ENCODE results near the gene PSME2. TPM values are rescaled to one million over a fixed set of nuclear protein-coding genes. Genes with fewer than 3 reads are reported as not detected.

The PSME2 gene
- total and polyA plus RNA-seq, 10 of the 15 experiments (the other 5 are each of a cell fraction or from before 2014, with no cell fraction given): 510 to 3,542 (median 913) TPM

DNA sequence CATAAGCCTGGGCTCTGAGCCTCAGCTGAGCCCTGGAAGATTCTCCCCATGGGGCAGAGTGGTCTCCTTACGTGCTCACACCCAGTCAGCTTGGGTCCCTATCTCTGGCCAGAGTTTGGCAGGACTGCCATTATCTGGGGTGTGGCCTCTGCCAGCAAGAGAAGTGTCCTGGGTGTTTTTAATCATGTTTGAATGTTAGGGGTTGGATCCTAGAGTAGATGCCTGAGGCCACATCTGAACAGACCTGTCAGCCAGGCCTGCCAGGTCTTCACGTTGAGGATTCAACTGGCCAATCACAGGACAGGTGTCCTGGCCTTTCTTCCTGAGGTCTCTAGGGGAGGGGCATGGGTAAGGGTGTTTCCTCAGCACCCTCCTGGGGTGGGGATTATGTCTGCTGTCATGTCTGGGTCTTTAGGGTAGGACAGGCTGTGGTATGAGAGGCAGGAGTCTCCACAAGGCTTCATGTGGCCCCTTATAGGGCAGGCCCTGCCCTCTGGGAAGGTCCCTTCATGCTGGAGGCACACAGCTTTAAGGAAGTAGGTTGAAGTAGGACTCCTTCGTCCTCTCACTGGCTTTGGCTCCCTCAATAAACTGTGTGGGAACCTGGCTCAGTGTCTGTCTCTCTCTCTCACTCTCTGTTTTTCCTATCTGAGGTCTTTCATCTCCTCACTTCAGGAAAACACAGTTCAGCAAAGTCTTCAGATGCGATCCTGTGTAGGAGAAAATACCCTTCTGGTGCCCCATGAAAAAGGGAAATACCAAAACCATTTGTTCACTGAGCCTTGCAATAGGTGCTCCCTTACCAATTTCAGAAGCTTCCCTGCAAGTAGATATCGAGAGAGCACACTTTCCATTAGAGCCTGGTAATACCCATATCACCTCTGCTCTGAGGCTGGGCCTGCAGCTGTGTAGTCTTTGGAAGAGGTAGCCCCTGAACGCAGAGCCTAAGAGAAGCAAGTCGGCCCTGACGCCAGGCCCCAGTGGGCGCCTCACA lies 22.7 kb downstream of the PSME2 start (continued):
- TF ChIP-seq, protein P1, sequence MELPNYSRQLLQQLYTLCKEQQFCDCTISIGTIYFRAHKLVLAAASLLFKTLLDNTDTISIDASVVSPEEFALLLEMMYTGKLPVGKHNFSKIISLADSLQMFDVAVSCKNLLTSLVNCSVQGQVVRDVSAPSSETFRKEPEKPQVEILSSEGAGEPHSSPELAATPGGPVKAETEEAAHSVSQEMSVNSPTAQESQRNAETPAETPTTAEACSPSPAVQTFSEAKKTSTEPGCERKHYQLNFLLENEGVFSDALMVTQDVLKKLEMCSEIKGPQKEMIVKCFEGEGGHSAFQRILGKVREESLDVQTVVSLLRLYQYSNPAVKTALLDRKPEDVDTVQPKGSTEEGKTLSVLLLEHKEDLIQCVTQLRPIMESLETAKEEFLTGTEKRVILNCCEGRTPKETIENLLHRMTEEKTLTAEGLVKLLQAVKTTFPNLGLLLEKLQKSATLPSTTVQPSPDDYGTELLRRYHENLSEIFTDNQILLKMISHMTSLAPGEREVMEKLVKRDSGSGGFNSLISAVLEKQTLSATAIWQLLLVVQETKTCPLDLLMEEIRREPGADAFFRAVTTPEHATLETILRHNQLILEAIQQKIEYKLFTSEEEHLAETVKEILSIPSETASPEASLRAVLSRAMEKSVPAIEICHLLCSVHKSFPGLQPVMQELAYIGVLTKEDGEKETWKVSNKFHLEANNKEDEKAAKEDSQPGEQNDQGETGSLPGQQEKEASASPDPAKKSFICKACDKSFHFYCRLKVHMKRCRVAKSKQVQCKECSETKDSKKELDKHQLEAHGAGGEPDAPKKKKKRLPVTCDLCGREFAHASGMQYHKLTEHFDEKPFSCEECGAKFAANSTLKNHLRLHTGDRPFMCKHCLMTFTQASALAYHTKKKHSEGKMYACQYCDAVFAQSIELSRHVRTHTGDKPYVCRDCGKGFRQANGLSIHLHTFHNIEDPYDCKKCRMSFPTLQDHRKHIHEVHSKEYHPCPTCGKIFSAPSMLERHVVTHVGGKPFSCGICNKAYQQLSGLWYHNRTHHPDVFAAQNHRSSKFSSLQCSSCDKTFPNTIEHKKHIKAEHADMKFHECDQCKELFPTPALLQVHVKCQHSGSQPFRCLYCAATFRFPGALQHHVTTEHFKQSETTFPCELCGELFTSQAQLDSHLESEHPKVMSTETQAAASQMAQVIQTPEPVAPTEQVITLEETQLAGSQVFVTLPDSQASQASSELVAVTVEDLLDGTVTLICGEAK (IDR thresholded peaks at IDR 0.05; ENCODE audit: borderline replicate concordance): no peak
- TF ChIP-seq, protein P2, sequence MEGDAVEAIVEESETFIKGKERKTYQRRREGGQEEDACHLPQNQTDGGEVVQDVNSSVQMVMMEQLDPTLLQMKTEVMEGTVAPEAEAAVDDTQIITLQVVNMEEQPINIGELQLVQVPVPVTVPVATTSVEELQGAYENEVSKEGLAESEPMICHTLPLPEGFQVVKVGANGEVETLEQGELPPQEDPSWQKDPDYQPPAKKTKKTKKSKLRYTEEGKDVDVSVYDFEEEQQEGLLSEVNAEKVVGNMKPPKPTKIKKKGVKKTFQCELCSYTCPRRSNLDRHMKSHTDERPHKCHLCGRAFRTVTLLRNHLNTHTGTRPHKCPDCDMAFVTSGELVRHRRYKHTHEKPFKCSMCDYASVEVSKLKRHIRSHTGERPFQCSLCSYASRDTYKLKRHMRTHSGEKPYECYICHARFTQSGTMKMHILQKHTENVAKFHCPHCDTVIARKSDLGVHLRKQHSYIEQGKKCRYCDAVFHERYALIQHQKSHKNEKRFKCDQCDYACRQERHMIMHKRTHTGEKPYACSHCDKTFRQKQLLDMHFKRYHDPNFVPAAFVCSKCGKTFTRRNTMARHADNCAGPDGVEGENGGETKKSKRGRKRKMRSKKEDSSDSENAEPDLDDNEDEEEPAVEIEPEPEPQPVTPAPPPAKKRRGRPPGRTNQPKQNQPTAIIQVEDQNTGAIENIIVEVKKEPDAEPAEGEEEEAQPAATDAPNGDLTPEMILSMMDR (IDR thresholded peaks at IDR 0.05 in 2 of 3, conservative IDR thresholded peaks at IDR 0.05 in 1 of 3; ENCODE audit: control insufficient read depth in 2 of 3, extremely low read depth in 1 of 3, insufficient read depth in 1 of 3, low read depth in 3 of 3, low read length in 3 of 3): no peak
- TF ChIP-seq RUNX3 (IDR thresholded peaks at IDR 0.05; ENCODE audit: low read length) (peak; percentile 36; the same call in 1 of the 2 replicates), POU2F2 (IDR thresholded peaks at IDR 0.05; ENCODE audit: borderline replicate concordance, low read depth, low read length) (no peak), NFYA (IDR thresholded peaks at IDR 0.05; ENCODE audit: borderline replicate concordance, low read depth, low read length) (no peak), RELA (IDR thresholded peaks at IDR 0.05; ENCODE audit: borderline replicate concordance, partially characterized antibody) (no peak), ATF7 (IDR thresholded peaks at IDR 0.05; ENCODE audit: low read depth) (no peak), PML (IDR thresholded peaks at IDR 0.05; ENCODE audit: low read length) (0 out of 2 replicates have a peak, but pooled peaks have one; percentile 22), TARDBP (IDR thresholded peaks at IDR 0.05; ENCODE audit: borderline replicate concordance) (0 out of 2 replicates have a peak, but pooled peaks have one; percentile 39), ZNF622 (IDR thresholded peaks at IDR 0.05) (no peak), NR2F1 (conservative IDR thresholded peaks at IDR 0.05) (0 out of 2 replicates have a peak, but pooled peaks have one; percentile 10), SUPT20H (IDR thresholded peaks at IDR 0.05; ENCODE audit: borderline replicate concordance, control insufficient read depth, low read depth, low read length) (no peak), CREB1 (IDR thresholded peaks at IDR 0.05; ENCODE audit: low read depth) (no peak), MEF2A (IDR thresholded peaks at IDR 0.05; ENCODE audit: insufficient read depth, low read depth, low read length) (no peak), HCFC1 (IDR thresholded peaks at IDR 0.05; ENCODE audit: low read length) (no peak), FOXM1 (IDR thresholded peaks at IDR 0.05; ENCODE audit: low read depth, low read length) (no peak), EED (IDR thresholded peaks at IDR 0.05; ENCODE audit: low read depth) (0 out of 2 replicates have a peak, but pooled peaks have one; percentile 25), ZZZ3 (IDR thresholded peaks at IDR 0.05; ENCODE audit: control insufficient read depth, insufficient read length, low read depth) (no peak)
- TF ChIP-seq, protein P3, sequence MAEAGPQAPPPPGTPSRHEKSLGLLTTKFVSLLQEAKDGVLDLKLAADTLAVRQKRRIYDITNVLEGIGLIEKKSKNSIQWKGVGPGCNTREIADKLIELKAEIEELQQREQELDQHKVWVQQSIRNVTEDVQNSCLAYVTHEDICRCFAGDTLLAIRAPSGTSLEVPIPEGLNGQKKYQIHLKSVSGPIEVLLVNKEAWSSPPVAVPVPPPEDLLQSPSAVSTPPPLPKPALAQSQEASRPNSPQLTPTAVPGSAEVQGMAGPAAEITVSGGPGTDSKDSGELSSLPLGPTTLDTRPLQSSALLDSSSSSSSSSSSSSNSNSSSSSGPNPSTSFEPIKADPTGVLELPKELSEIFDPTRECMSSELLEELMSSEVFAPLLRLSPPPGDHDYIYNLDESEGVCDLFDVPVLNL (IDR thresholded peaks at IDR 0.05; ENCODE audit: low read depth, low read length): no peak
- TF ChIP-seq, protein P4, sequence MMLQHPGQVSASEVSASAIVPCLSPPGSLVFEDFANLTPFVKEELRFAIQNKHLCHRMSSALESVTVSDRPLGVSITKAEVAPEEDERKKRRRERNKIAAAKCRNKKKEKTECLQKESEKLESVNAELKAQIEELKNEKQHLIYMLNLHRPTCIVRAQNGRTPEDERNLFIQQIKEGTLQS (IDR thresholded peaks at IDR 0.05; ENCODE audit: borderline replicate concordance, extremely low read depth, low read depth, low read length): no peak
